ENCODE results near the gene HAUS7. TPM values are rescaled to one million over a fixed set of nuclear protein-coding genes. Genes with fewer than 3 reads are reported as not detected.

The HAUS7 gene
- total RNA-seq, 1 donor from 2014 or later, result 22.3 TPM

- Mint-ChIP-seq H3K36me3 (ENCODE audit: insufficient read depth) (peaks cover 9% of the 10 kb centered on the region), H3K27ac (no peak overlapping the region), H3K9me3 (ENCODE audit: low read depth) (peaks cover 6% of the 10 kb centered on the region), H3K4me3 (ENCODE audit: low read depth) (no peak overlapping the region), H3K27me3 (no peaks in the 10 kb centered on the region), H3K4me1 (ENCODE audit: low read depth) (no peaks in the 10 kb centered on the region)
- TF ChIP-seq CTCF (IDR thresholded peaks at IDR 0.05; ENCODE audit: unreplicated experiment), result no peak
- no peak for DNase-seq (ENCODE audit: low spot score, unreplicated experiment)
These were observed 13.1 kb downstream of the HAUS7 start for GRCh38 chrX:153457136-153457825.

- no peak for DNase-seq (ENCODE audit: low spot score, unreplicated experiment)
- Mint-ChIP-seq H3K27ac (no peak overlapping the region), H3K4me1 (ENCODE audit: low read depth) (no peaks in the 10 kb centered on the region), H3K4me3 (ENCODE audit: low read depth) (no peak overlapping the region), H3K27me3 (no peaks in the 10 kb centered on the region), H3K36me3 (ENCODE audit: insufficient read depth) (peaks cover 9% of the 10 kb centered on the region), H3K9me3 (ENCODE audit: low read depth) (peaks cover 6% of the 10 kb centered on the region)
- TF ChIP-seq CTCF (IDR thresholded peaks at IDR 0.05; ENCODE audit: unreplicated experiment), result no peak
These were observed 13.7 kb downstream of the HAUS7 start for GRCh38 chrX:153456704-153457103.

- Mint-ChIP-seq H3K27me3 (no peaks in the 10 kb centered on the region), H3K4me1 (ENCODE audit: low read depth) (no peaks in the 10 kb centered on the region), H3K9me3 (ENCODE audit: low read depth) (peaks cover 6% of the 10 kb centered on the region), H3K36me3 (ENCODE audit: insufficient read depth) (peaks cover 7% of the 10 kb centered on the region), H3K27ac (no peak overlapping the region), H3K4me3 (ENCODE audit: low read depth) (no peak overlapping the region)
- TF ChIP-seq CTCF (IDR thresholded peaks at IDR 0.05; ENCODE audit: unreplicated experiment), result no peak
- no peak for DNase-seq (ENCODE audit: low spot score, unreplicated experiment)
These were observed 14.2 kb downstream of the HAUS7 start for GRCh38 chrX:153456161-153456560.

- peaks cover 7% of the 10 kb centered on the region for H3K36me3 Mint-ChIP-seq (ENCODE audit: insufficient read depth)
These were observed 14.8 kb downstream of the HAUS7 start for GRCh38 chrX:153455571-153455970.

GRCh38 chrX:153454901-153455550 lies 15.3 kb downstream of the HAUS7 start:
- no peak for TF ChIP-seq CTCF (IDR thresholded peaks at IDR 0.05; ENCODE audit: unreplicated experiment)
- H3K27me3 Mint-ChIP-seq, result no peaks in the 10 kb centered on the region
- no peak overlapping the region for H3K4me3 Mint-ChIP-seq (ENCODE audit: low read depth)
- no peak overlapping the region for H3K27ac Mint-ChIP-seq
- H3K4me1 Mint-ChIP-seq (ENCODE audit: low read depth), result no peaks in the 10 kb centered on the region
- peaks cover 6% of the 10 kb centered on the region for H3K9me3 Mint-ChIP-seq (ENCODE audit: low read depth)
- DNase-seq (ENCODE audit: low spot score, unreplicated experiment), result no peak
- peaks cover 5% of the 10 kb centered on the region for H3K36me3 Mint-ChIP-seq (ENCODE audit: insufficient read depth)

More at GRCh38 chrX:153455571-153455970, 14.8 kb downstream of the HAUS7 start:
- Mint-ChIP-seq H3K9me3 (ENCODE audit: low read depth) (peaks cover 6% of the 10 kb centered on the region), H3K4me1 (ENCODE audit: low read depth) (no peaks in the 10 kb centered on the region), H3K27me3 (no peaks in the 10 kb centered on the region), H3K27ac (no peak overlapping the region), H3K4me3 (ENCODE audit: low read depth) (no peak overlapping the region)
- no peak for DNase-seq (ENCODE audit: low spot score, unreplicated experiment)
- no peak for TF ChIP-seq CTCF (IDR thresholded peaks at IDR 0.05; ENCODE audit: unreplicated experiment)
